ENCODE measurements around the gene MYO19. TPM values are rescaled to one million over a fixed set of nuclear protein-coding genes. Genes with fewer than 3 reads are reported as not detected.
"Not testable (repeated sequence)": the region's sequence is repeated elsewhere in the genome, so short reads cannot be mapped to it uniquely, and the experiment has no call there.

Gene MYO19
- total RNA-seq, 1 donor from 2014 or later = 88.4 TPM

- DNase-seq = peak; percentile 91
- peaks cover 11% of the 10 kb centered on the region for H3K27me3 Mint-ChIP-seq (ENCODE audit: unreplicated experiment)
- H3K9me3 Mint-ChIP-seq (ENCODE audit: unreplicated experiment) = peaks cover 7% of the 10 kb centered on the region
These were observed 48.2 kb downstream of the MYO19 start, which contains the start of gene ZNHIT3 for GRCh38 chr17:36486204-36487194. TSS of gene ZNHIT3 (plus strand) at chr17:36486681. CDS start at chr17:36486700, 19 bp downstream.

GRCh38 chr17:36485805-36486203 is 48.9 kb downstream of the MYO19 start:
- H3K4me1 Mint-ChIP-seq (ENCODE audit: low read depth, unreplicated experiment) = peaks cover 21% of the 10 kb centered on the region
- TF ChIP-seq CTCF (IDR thresholded peaks at IDR 0.05; ENCODE audit: partially characterized antibody, unreplicated experiment) = no peak
- peak overlapping the region; percentile 34 for H3K27ac Mint-ChIP-seq (ENCODE audit: unreplicated experiment)
- no peak for DNase-seq
- H3K9me3 Mint-ChIP-seq (ENCODE audit: unreplicated experiment) = peaks cover 7% of the 10 kb centered on the region
- H3K27me3 Mint-ChIP-seq (ENCODE audit: unreplicated experiment) = peaks cover 11% of the 10 kb centered on the region
- peaks cover 11% of the 10 kb centered on the region for H3K36me3 Mint-ChIP-seq (ENCODE audit: unreplicated experiment)
- H3K4me3 Mint-ChIP-seq (ENCODE audit: unreplicated experiment) = peak overlapping the region; percentile 97

More at GRCh38 chr17:36486204-36487194, 48.2 kb downstream of the MYO19 start, which contains the start of gene ZNHIT3:
- H3K27ac Mint-ChIP-seq (ENCODE audit: unreplicated experiment) = peak within 1 kb of the TSS; percentile 97
- no peak for TF ChIP-seq CTCF (IDR thresholded peaks at IDR 0.05; ENCODE audit: partially characterized antibody, unreplicated experiment)
- H3K4me3 Mint-ChIP-seq (ENCODE audit: unreplicated experiment) = peak within 1 kb of the TSS; percentile 97
- H3K36me3 Mint-ChIP-seq (ENCODE audit: unreplicated experiment) = peaks cover 11% of the 10 kb centered on the region
- H3K4me1 Mint-ChIP-seq (ENCODE audit: low read depth, unreplicated experiment) = peaks cover 21% of the 10 kb centered on the region

- Mint-ChIP-seq H3K36me3 (ENCODE audit: unreplicated experiment) (peaks cover 11% of the 10 kb centered on the region), H3K9me3 (ENCODE audit: unreplicated experiment) (peaks cover 7% of the 10 kb centered on the region), H3K27ac (ENCODE audit: unreplicated experiment) (no peak overlapping the region), H3K4me3 (ENCODE audit: unreplicated experiment) (peak overlapping the region; percentile 49), H3K27me3 (ENCODE audit: unreplicated experiment) (peaks cover 13% of the 10 kb centered on the region), H3K4me1 (ENCODE audit: low read depth, unreplicated experiment) (peaks cover 21% of the 10 kb centered on the region)
- no peak for TF ChIP-seq CTCF (IDR thresholded peaks at IDR 0.05; ENCODE audit: partially characterized antibody, unreplicated experiment)
- DNase-seq = no peak
These were observed 49.6 kb downstream of the MYO19 start for GRCh38 chr17:36485027-36485426.

- DNase-seq; H3K9me3 Mint-ChIP-seq (ENCODE audit: unreplicated experiment); H3K36me3 Mint-ChIP-seq (ENCODE audit: unreplicated experiment); H3K27ac Mint-ChIP-seq (ENCODE audit: unreplicated experiment); H3K4me3 Mint-ChIP-seq (ENCODE audit: unreplicated experiment): not testable (repeated sequence)
- H3K4me1 Mint-ChIP-seq (ENCODE audit: low read depth, unreplicated experiment) = peaks cover 18% of the 10 kb centered on the region
- peaks cover 13% of the 10 kb centered on the region for H3K27me3 Mint-ChIP-seq (ENCODE audit: unreplicated experiment)
These were observed 50.6 kb downstream of the MYO19 start for GRCh38 chr17:36484021-36484420.

GRCh38 chr17:36482611-36483504 is 51.8 kb downstream of the MYO19 start:
- Mint-ChIP-seq H3K9me3 (ENCODE audit: unreplicated experiment) (peaks cover 7% of the 10 kb centered on the region), H3K4me1 (ENCODE audit: low read depth, unreplicated experiment) (peaks cover 14% of the 10 kb centered on the region), H3K27me3 (ENCODE audit: unreplicated experiment) (peaks cover 13% of the 10 kb centered on the region), H3K4me3 (ENCODE audit: unreplicated experiment) (peak overlapping the region; percentile 45), H3K27ac (ENCODE audit: unreplicated experiment) (peak overlapping the region; percentile 22), H3K36me3 (ENCODE audit: unreplicated experiment) (peaks cover 4% of the 10 kb centered on the region)
- peak; percentile 94 for DNase-seq
- peak; percentile 96 for TF ChIP-seq CTCF (IDR thresholded peaks at IDR 0.05; ENCODE audit: partially characterized antibody, unreplicated experiment)
